HG03139 (cell line): ENCODE data around the gene ASAP3.

Source experiments
- ATAC-seq: cut with Tn5 transposase; IDR thresholded peaks from one replicate; pipeline ENCODE4 v1.9.1; 2021; ENCODE audit not compliant: unreplicated experiment

ASAP3 gene

DNA sequence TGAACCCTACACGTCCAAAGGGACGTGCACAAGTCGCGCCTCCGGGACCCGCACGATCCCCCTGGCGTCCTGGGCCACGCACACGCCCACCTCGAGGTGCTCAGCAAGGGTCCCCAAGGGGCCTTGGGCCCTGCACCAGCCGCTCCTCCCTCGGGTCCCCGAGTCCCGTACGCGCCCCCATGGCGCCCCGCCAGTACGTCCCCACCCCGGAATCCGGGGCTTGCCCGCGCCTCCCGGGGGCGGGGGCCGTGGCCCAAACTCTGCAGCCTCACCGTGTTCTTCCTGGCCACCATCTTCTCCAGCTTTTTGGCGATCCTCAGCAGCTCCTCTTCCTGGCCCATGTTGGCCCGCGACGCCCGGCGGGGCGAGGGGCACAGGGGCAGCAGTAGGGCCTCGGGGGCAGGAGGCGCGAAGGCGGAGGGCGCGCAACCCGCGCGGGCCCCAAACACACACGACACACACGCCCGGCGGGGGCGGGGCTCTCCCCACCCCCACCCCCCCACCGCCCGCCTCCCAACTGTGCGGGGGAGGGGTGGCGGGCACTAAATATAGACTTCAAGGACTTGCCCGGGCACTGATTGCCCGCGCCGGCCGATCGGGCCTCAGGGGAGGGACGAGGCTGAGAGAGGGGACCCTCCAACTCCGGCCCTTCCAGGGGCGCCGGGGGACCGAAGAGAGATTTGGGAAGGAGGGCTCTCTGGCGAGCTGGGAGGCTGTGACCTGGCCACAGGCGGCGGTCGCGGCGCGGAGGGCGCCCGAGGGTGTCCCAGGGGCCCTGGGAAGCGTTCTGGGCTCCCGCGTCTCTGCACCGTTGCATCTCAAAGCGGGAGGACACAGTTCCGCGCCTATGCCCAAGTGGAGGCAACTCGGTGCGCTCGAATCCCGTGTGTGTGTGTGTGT lies 59.4 kb downstream of the ASAP3 start, which contains the start of gene TCEA3:
Gene TCEA3 (minus strand): TSS at position 456 of the 900 bp plus-strand sequence. CDS start 115 bp downstream, at position 341.
- ATAC-seq, result no peak

GRCh38 chr1:23423415-23424292 lies 60.3 kb downstream of the ASAP3 start:
- no peak for ATAC-seq

DNA sequence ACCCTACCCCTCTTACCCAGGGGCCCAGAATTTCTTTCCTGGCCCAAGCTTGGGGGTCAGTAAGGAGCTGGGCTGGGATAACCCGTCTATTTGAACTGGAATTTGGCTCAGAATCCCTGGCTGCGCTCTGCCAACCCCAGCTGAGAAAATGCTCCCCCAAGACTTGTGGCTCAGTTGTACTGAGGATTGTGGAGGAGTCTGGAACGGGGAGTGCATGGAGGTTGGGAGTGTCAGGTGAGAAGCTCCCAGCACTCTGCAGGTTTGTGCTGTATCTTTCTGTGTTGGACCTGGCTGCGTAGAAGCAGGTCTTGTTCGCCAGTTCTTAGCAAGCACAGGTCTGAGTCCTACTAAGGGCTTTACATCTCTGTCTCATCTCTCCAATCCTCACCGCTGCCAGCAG lies 61.0 kb downstream of the ASAP3 start:
- no peak for ATAC-seq

DNA sequence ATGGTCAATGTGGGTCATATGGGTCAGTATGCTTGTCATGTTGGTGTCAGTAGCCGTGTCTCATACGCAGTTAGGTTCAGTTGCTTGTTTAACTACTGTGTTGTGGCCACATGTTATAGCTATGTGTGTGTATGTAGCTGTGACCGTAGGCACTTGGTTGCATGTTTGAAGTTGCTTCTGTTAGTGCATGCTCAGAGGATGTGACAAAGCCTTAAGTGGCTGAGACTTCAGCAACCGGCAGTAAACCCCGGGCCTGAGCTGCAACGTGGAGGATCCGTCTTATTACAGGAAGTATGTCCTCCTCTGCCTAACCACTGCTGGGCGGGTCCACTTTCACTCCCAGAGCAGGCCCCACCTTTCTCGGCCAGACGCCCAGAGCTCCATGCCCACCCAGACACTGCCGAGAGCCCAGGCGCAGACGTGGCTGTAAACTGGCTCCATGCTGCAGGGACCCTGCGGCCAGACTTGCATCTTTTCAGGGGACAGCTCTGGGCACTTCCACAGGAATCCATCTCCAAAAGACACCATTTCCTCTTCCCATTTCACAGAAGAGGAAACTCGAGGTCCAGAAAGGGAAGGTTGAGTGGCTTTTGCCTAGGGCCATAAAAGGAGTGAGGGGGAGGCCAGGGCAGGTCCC lies 61.6 kb downstream of the ASAP3 start:
- no peak for ATAC-seq

DNA sequence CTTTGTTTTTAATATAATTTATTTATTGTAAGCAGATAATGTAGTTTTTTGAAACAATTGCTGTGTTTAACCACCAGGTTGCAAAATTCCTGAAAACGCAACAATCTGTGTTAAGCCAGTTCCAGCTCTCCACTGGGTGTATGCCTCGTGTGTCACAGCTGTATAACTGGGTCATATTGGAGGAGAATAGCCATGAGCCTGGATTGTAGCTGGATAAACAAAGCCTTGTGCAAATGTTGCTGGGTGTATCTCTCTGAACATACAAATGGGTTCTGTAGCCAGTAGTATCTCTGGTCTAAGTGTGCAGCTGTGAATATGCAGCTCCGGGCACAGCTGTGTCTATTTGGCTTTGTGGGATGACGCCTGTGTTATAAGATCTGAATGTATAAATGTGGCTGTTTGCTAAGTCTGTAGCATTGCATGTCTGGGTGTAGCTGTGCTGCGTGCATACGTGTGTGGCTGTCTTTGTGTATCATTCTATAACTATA lies 62.2 kb downstream of the ASAP3 start:
- ATAC-seq, result no peak

DNA sequence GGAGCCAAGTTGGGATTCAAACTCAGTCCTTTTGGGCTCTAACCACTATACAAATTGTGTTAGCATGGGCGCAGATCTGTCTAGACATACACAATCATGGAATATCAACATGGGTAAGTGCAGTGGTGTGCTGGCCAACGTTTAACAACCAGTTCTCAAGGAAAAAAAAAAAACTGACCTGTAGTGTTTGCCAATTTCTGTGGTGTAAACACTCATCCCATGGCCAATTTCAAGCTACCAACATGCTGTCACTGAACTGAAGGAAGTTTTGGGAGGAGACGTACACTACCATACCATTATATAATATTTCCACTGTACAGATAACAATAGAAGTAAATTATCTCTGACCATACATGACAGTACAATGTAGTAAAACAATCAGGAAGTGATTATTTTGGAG lies 62.6 kb downstream of the ASAP3 start:
- no peak for ATAC-seq

- ATAC-seq, result no peak
Observed at GRCh38 chr1:23420778-23421177, 63.2 kb downstream of the ASAP3 start.

DNA sequence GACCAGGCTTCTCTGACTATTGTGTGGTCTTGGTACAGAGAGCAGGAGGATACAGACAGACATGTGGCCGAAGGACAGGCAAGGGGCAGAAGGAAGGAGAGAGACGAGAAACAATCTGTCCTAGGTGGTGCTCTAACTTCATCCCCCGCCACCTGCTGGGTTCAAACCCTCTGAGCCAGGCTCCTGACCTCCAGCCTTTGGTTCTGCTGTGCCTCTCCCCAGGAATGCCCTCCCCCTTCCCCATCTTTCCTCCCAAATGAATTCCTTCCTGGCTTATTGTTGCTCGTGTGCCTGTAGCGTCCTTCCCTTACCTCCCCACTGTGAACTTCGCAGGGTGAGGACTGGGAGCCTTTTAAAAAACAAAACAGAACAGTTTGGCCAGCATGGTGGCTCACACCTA lies 64.8 kb downstream of the ASAP3 start:
- no peak for ATAC-seq

GRCh38 chr1:23417570-23417969 lies 66.4 kb downstream of the ASAP3 start:
- ATAC-seq, result no peak

GRCh38 chr1:23416964-23417363 lies 67.0 kb downstream of the ASAP3 start:
- no peak for ATAC-seq

- no peak for ATAC-seq
Observed at GRCh38 chr1:23408797-23409290, 75.1 kb downstream of the ASAP3 start.

DNA sequence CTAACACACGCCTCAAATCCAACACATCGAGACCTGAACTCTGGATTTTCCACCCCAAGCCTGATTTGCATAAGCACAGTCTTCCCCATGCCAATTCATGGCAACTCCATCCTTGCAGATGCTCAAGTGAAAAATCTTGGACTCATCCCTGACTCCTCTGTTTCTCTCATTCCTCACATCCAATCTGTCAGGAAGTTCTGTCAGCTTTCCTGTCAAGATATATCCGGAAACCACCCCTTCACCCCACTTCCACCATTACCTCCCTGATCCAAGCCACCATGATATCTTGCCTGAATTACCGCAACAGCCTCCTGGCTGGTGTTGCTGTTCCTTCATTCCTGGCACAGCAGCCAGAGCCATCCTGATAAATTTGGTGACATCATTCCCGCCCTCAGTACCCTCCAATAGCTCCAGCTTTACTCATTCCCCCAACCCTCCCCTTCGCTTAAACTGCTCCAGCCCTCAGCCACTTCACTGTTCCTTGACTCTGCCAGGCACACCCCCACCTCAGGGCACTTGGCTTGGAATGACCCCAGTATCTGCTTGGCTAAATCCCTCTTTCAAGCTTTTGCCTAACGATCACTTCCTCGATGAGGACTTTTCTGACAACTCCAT lies 76.9 kb downstream of the ASAP3 start:
- ATAC-seq, result no peak

GRCh38 chr1:23405946-23406345 lies 78.0 kb downstream of the ASAP3 start:
- ATAC-seq, result no peak

DNA sequence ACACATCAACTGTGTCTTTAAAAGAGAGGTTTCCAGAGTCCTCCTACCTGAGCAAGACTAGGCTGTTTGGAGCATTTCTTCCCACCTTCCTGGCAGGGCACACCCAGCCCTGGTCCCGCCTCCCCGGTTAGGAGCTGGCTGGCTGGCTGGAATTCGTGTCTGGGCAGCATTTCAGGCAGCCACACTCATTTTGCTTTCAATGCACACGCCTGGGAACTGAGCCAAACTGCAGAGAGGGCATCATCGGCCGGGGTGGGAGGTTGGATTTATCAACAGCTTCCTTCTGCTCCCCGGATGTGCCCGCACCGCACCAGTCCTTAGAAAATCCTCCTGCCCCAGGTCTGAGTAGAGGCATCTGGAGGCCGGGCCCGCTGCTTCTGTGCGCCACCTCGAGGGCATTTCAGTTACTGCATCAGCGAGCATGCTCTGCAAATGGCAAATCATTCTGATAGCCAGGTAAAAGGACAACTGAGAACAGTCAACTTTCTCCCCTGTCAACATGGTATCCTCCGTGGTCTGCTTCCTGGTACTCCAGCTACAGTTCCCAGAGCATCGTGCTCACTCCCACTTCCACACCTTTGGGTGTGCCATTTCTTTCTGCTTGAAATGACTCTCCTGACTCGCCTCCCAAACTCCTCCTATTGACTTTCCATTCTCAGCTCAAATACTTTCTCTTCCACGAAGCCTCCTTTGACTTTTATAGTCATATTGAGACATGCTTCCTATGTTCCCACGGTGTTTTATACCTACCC lies 80.1 kb downstream of the ASAP3 start:
- no peak for ATAC-seq

DNA sequence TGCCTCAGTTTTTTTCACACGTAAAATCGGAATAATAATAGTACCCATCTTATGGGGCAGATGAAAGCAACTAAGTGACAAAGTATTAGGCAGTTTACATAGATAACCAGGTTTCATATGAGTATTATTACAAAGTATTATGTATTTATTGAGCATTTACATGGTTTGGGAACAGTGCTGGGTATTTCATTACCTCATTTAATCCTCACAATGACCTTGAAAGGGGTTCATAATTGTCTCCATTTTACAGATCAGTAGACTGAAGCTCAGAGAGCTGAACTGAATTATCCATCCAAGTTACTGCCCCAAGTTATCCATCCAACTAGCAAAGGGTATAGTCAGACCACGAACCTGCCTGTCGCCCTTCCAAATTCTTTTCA lies 80.6 kb downstream of the ASAP3 start:
- no peak for ATAC-seq

GRCh38 chr1:23403038-23403336 lies 81.0 kb downstream of the ASAP3 start:
- no peak for ATAC-seq

- no peak for ATAC-seq
Observed at GRCh38 chr1:23402286-23403037, 81.5 kb downstream of the ASAP3 start.

DNA sequence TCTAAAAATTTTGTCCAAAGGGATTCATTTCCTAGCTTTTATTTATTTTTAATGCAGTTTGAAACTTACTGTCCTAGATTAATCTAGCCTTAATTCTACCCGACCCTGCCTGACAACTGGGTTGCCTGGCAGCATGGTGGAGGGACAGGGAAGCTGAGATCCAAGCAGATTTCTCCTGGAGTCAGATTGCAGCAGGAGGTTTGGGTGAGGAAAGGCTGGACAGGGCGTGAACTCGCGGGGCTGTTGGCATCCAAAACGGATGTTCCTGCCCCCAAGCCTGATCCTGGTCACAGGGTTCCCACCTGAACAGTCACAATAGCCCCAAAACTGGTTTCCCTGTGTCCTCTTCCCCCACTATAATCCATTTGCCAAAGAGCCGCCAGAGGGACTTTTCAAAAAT lies 82.7 kb downstream of the ASAP3 start:
- ATAC-seq, result no peak

DNA sequence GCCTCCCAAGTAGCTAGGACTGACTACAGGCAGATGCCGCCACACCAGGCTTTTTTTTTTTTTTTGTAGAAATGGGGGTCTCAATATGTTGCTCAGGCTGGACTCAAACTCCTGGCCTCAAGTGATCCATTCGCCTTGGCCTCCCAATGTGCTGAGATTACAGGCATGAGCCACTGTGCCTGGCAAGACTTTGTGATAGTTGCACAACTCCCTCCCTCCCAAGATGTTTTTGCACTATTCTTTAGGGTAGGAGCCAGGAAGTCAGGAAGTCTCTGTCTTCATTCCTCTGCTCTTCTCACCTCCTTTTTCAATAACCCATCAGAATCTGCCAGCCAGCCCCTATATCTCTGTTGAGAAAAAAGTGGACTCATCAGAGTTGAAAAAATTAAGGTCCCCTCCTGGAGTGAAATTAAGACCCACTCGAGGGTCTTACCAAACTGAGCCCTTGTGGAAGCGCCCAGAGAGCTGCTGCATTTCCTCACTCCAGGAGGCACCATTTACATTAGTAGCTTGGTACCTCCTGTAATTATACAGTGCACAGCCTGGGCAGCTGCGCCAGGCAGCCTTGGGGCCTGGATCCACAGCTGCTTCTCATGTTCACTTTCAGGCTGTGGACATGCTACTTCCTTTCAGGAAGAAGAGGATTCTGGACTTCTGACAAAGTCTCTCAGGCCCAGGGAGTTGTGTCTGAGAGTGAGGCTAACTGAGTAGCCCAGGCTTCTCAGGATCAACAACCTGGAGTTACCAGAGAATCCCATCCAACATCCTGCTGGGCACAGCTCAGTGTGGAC lies 83.5 kb downstream of the ASAP3 start:
- no peak for ATAC-seq
